A204.1 (cell line): Measurements from ENCODE around the gene RAD21L1.
"Not testable (repeated sequence)": the region's sequence is repeated elsewhere in the genome, so short reads cannot be mapped to it uniquely, and the experiment has no call there.

Source experiments
- FAIRE-seq: peaks from 2 replicates; lab custom pipeline; 2012; peaks lifted over from hg19 to GRCh38; lab: Jason Lieb, UNC

The RAD21L1 gene

GRCh38 chr20:1229541-1229940 lies 3.7 kb downstream of the RAD21L1 start:
- FAIRE-seq = no peak

- no peak for FAIRE-seq
Observed at GRCh38 chr20:1232286-1233111, 6.7 kb downstream of the RAD21L1 start.

- no peak for FAIRE-seq
Observed at GRCh38 chr20:1240549-1240948, 14.7 kb downstream of the RAD21L1 start.

GRCh38 chr20:1241456-1241855 lies 15.6 kb downstream of the RAD21L1 start:
- no peak for FAIRE-seq

GRCh38 chr20:1242099-1242498 lies 16.3 kb downstream of the RAD21L1 start:
- no peak for FAIRE-seq

GRCh38 chr20:1242530-1242929 lies 16.7 kb downstream of the RAD21L1 start:
- FAIRE-seq = no peak

GRCh38 chr20:1245578-1245977 lies 19.7 kb downstream of the RAD21L1 start:
- no peak for FAIRE-seq

- FAIRE-seq = no peak
Observed at GRCh38 chr20:1247689-1248088, 21.8 kb downstream of the RAD21L1 start.

GRCh38 chr20:1250282-1250681 lies 24.4 kb downstream of the RAD21L1 start:
- not testable (repeated sequence) for FAIRE-seq

- FAIRE-seq = no peak
Observed at GRCh38 chr20:1252416-1252815, 26.6 kb downstream of the RAD21L1 start.

GRCh38 chr20:1254254-1254653 lies 28.4 kb downstream of the RAD21L1 start:
- FAIRE-seq = no peak

- FAIRE-seq = no peak
Observed at GRCh38 chr20:1255675-1256074, 29.8 kb downstream of the RAD21L1 start.

- FAIRE-seq = no peak
Observed at GRCh38 chr20:1263853-1264252, 38.0 kb downstream of the RAD21L1 start.

- no peak for FAIRE-seq
Observed at GRCh38 chr20:1264727-1265126, 38.9 kb downstream of the RAD21L1 start.

GRCh38 chr20:1265226-1265915 lies 39.5 kb downstream of the RAD21L1 start:
- no peak for FAIRE-seq

GRCh38 chr20:1265916-1266166 lies 40.0 kb downstream of the RAD21L1 start:
- no peak for FAIRE-seq

GRCh38 chr20:1266167-1266973 lies 40.5 kb downstream of the RAD21L1 start, which contains the start of gene SNPH:
Gene SNPH (plus strand): TSS chr20:1266294. CDS start chr20:1296240, 29,946 bp downstream.
- FAIRE-seq = no peak

- no peak for FAIRE-seq
Observed at GRCh38 chr20:1267161-1267560, 41.3 kb downstream of the RAD21L1 start.

GRCh38 chr20:1267809-1268374 lies 42.0 kb downstream of the RAD21L1 start:
- FAIRE-seq = no peak

- no peak for FAIRE-seq
Observed at GRCh38 chr20:1269235-1269634, 43.4 kb downstream of the RAD21L1 start.

- FAIRE-seq = no peak
Observed at GRCh38 chr20:1269850-1270249, 44.0 kb downstream of the RAD21L1 start.

GRCh38 chr20:1272368-1273100 lies 46.7 kb downstream of the RAD21L1 start:
- FAIRE-seq = no peak
